Stimulated activated CD8-positive, alpha-beta memory T cell treated with anti-CD3 and anti-CD28 coated beads, Interleukin-4, amount 100 ng/mL, for 1 hour (primary cell): ENCODE results near the gene NMT1.
A peak's percentile ranks its signal among the peaks of the same experiment; 100 is the strongest.

Source experiments
- DNase-seq, 2 donors: peaks; one replicate each; pipeline ENCODE4 v3.0.0-alpha.2; 2020; ENCODE audit warnings: low read depth in 2 of 2, low spot score in 1 of 2

Gene NMT1

DNA sequence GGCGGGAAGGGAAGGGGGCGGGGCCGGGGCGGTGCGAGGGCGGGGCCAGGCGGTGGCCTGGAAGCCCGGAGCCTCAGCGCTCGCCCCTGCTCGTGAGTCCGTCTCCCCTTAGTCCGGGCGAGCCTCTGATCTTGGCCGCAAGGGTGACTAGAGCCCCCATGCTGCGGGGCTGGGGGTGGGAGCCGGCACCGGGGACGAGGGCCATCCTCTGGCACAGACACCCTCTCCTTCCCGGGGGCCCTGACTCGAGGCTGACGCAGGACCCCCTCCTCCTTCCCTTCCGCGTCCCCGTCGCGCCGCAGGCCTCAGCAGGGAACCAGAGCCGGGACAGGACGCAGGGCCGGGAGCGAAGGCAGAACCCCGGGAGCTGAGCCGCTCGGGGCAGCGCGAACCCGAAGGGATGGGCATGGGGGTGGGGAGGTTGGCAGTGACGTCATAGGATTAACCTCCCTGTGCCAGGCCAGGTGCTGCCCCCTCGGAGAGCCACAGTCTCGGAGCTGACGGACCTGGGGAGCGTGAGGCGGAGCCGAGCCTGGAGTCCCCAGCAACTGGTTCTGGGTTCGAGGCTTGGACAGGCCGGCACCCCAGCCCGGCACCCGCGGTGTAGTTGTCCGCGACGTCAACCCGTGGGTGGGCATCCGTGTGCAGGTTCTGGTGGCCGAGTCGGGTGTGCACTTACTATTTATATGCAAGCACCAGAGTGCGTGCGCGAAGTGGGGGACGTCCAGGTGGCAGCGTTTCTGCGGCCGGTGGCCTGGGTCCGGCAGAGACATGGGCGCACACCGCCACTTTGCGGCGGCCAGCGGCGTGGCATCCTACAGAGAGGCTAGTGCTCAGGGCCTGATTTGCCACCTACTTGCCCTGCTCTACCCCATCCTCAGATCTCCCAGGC lies 71.7 kb downstream of the NMT1 start:
- DNase-seq, result peak in 1 of 2 donors; percentile 49

DNA sequence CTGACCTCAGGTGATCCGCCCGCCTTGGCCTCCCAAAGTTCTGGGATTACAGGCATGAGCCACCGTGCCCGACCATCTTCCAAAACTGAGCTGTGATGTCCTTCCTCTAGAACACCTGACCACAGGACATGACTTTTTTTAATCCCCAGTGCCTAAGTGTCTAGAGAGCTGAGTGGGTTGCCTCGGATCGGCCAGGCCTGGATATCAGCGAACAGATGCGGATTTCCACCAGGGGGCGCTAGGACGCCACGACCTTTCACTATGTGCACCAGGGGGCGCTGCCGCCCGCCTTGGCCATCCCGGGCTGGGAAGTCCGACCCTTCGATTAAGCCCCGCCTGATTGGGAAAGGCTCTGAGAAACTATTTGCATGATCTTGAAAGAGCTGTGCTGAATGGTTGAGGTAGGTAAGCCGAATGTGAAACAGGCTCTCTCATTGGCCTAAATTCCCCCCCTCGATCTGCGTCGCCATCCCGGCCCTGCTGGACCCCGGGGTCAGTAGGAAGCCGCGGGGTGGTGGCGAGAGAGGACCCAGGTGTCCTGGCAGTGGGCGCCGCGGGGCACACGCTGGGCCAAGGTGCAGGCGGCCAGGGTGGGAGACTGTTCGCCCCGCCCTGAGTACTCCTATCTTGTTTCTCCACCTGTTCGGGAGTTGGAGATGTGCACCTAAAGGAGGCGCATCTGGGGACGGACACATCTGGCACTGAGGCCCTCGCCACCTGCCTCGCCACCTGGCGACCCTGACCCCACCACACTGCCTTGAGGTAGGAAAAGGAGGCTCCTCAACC lies 74.3 kb downstream of the NMT1 start, which contains the start of gene ACBD4:
ACBD4 (plus strand) TSS at position 496 of the 786 bp plus-strand sequence. CDS start 458 bp downstream, outside the sequence.
- DNase-seq, result peak; percentile 96

DNA sequence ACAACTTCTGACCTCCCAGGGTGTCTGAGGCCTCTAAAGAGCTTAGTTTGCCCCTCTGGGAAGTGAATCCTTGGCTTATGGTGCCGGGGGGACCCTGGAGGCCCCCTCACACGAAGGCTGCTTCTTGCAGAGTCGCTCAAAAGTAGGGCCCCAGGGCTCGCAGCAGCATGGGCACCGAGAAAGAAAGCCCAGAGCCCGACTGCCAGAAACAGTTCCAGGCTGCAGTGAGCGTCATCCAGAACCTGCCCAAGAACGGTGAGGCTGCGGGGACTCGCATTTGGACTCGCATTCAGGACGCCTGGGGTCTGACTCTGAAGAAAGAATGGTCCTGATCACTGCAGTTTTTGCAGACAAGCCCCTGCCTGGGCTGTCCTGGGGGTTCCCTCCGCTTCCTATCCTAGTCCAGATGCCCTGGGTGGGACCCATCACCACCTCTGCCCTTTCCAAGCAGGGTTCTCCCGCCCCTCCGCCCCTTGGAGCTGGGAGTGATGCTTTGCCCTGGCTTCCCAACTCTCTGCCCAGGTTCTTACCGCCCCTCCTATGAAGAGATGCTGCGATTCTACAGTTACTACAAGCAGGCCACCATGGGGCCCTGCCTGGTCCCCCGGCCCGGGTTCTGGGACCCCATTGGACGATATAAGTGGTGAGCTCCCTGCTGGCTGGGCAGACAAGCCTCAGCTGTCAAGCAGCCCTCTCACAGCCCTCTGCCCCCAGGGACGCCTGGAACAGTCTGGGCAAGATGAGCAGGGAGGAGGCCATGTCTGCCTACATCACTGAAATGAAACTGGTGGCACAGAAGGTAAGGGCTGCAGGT lies 75.1 kb downstream of the NMT1 start:
- no peak for DNase-seq

DNA sequence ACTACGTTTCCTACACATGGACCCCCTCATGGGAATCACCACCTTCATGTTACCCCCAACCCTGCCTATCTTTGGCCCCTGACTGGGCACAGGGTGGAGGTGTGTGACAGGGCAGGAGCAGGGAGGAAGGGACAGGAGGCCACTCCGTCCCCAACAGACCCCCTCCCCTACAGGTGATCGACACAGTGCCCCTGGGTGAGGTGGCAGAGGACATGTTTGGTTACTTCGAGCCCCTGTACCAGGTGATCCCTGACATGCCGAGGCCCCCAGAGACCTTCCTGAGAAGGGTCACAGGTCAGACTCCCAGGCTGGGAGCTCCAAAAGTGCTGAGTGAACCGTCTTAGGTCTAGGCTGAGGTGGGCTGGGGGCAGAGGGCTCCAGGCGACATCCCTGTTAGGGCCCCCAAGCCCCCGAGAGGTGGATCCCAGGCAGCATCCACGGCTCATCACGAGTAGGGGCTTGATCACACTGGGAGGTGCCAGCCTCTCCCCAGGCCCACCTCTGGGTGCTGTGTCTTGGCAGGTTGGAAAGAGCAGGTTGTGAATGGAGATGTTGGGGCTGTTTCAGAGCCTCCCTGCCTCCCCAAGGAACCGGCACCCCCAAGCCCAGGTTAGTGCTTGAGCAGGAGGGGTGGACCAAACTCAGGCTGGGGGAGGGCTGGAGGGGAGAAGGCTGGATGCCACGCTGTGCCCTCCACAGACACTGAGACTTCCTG lies 75.9 kb downstream of the NMT1 start:
- DNase-seq, result no peak

DNA sequence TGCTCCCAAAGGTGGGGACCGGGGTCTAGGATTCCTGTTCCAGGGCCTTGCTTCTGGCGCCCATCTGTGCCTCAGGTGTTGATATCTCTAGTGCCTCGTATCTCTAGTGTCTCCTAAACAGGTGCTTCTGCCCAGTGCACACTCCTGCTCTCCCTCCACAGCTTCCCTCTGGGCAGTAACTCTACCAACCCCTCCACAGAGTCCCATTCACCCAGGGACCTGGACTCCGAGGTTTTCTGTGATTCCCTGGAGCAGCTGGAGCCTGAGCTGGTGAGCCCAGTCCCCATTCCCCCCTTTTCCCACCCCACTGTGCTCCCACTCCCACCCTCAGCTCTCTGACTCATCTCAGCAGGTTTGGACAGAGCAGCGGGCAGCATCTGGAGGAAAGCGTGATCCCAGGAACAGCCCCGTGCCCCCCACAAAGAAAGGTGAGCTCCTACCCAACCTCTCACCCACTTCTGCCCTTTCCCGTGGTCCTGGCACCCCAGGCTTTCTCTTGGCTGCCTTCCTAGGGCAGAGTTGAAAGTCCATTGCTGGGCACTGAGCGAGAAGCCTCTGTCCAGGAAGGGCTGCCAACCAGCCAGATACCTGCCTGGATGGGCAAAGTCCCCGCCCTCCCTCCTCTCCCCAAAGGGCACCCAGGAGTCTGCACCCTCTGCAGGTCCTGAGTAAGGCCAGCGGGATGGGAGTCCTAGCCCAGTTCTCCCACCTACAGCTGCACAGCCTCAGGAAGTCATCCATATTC lies 76.6 kb downstream of the NMT1 start:
- no peak for DNase-seq

DNA sequence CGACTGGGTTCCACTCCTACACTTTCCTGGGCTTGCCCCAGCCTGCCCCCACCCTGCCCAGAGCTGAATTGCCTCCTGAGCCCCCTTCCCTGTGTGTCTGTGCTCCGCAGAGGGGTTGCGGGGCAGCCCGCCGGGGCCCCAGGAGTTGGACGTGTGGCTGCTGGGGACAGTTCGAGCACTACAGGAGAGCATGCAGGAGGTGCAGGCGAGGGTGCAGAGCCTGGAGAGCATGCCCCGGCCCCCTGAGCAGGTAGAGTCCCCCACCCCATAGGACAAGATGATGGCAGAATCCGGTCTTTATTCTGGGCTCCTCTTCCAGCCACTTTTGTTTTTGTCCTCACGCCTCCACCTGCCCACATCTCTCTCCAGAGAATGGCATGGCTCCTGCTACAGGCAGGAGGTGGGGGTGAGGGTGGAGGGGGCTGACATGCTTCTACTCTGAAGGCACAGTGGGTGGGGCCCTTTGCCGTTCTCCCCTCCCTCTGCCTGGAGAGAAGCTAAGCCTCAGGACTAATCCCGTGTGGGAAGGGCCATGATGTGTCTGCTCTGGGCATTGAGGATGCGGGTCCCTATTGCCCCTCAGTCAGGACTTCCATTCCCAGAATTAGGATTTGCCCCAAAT lies 77.9 kb downstream of the NMT1 start:
- DNase-seq, result no peak

DNA sequence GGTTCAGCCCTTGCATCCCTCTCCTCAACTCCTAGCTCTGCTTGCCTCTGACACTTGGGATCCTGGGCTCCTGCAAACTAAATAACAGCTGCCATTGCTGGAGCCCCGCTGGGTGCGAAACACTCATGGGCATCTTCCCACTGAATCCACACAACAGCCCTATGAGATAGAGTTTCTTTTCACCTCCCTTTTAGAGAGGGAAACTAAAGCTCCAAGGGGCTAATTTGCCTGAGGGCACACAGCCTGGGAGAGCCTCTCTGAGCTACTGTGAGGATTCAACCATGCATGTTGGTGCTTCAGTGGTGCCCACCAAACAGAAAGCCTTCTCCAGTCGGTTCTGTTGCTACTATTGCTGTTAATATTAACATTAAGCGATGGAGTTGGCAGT lies 78.4 kb downstream of the NMT1 start:
- DNase-seq, result no peak

DNA sequence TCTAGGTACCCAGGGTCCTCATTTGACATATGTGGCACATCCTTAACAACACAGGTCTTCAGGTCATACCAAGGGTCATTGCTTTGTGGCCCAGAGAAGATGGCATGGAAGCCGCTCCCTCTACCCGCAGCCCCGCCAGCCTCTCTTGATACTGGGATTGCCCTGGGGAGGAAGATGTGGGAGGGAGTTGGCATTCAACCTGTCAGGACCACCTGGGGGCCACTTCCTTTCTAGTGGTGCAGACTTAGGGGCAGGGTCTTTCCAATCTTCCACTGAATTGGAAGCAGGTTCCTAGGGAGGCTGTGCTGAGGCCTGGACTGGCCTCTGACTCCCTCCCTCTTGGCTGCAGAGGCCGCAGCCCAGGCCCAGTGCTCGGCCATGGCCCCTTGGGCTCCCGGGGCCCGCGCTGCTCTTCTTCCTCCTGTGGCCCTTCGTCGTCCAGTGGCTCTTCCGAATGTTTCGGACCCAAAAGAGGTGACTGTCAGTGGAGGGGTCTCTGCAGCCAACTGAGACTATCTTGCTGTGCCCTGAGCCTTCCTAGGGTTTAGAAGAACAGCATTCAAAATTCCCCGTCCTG lies 82.1 kb downstream of the NMT1 start:
- DNase-seq, result no peak

DNA sequence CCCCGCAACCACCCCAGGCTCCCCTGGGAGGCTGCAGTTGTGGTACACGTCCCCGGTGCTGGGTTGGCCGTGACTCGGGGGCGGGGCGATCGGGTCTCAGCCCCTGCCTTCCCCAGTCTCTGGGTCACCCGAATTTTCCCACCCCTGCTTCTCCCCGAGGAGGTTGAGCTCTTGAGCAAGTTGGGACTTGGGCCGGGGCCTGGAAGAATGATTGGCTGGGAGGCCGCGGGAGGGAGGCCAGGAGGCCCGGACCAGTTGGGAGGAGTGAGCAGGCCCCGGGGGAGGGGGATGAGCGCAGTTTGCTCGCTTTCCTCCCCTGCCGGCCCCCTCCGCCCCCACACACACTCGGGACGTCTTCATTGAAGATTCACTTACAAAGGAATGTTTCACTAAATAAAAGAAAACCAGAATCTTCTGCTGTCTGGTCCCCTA lies 82.7 kb downstream of the NMT1 start:
- no peak for DNase-seq

DNA sequence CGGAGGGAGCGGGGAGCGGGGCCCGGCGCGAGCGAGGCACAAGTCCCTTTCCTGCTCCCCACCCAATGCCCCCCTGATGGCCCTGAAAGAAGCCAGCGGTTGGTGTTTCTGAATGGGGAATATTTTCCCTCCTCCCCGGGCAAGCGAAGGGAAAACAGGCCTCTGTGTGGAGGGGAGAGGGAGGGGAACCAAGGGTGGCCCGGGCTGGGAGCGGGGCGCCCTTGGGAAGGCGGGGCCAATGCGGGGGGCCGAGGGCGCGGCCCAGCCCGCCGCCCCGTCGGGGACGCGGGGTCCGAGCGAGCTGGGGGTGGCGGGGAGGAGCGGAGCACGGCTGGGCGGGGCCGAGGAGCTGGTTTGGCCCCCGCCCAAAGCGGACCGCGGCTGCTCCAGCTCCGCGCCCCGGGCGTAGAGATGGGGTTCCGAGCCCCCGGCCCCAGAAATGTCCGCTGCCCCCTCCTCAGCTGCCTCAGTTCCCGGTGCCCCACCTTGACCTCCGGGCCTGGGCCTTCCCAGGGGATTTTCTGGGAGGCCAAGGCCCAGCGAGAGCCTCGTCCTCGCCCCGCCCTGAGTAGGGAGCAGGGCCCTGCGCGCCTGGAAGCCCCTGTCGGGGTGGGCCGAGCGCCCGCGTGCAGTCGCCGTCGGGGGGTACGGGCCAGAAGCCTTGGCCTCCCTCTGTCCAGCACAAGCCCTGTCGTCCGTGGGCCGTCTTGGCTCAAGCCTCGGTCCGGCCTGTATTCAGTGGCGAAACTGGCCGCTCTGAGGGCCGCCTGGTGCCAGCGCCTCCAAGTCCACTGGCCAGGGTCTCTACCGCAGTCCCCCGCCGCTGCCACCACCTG lies 83.3 kb downstream of the NMT1 start:
- no peak for DNase-seq

DNA sequence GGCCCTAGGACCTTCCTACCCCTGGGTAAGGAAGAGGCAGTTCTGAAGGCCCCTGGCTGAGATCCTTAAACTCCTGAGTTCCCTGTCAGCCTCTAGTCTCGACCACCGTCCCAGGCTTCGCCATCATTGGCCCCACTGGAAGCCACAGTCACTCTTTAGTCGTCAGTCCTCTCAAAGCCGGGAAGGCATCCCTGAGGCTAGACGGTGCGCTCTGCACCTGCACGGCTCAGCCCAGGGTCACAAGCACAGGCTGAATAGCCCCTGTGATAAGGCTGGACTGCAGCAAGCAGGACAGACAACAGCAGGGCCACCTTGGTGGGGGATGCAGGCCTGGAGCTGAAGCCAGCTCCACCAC lies 83.9 kb downstream of the NMT1 start:
- DNase-seq, result no peak

DNA sequence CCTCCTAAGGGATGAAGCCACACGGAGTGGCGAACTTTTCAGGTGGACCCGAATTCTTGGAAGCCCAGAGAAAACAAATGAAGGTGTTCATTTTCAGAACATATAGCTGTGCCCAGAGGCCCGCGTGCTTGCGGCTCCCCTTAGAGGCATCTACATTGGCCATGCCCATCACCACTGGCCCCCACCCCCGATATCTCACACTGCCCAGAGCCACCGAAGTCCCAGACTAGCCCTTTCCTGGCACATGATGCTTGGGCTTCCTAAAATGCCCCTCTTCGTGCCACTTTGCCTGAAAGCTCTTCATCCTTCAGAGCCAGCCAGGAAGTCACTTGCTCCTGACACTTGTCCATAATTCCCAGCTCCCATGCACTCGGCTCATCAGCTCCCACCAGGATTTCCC lies 85.0 kb downstream of the NMT1 start:
- no peak for DNase-seq

DNA sequence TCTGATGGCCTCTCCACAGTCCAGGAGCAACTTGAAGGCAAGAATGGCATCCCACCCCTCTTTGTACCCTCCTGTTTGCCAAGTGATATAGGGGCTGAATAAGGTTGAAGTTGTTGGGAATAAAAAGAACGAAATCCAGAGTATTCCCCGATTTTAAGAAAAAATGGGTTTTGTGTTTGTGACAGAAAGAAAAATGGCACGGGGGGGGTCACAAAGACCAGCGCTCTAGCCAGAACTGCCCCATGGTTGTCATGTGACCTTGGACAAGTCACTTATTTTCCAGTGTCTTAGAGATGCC lies 85.4 kb downstream of the NMT1 start:
- DNase-seq, result no peak

DNA sequence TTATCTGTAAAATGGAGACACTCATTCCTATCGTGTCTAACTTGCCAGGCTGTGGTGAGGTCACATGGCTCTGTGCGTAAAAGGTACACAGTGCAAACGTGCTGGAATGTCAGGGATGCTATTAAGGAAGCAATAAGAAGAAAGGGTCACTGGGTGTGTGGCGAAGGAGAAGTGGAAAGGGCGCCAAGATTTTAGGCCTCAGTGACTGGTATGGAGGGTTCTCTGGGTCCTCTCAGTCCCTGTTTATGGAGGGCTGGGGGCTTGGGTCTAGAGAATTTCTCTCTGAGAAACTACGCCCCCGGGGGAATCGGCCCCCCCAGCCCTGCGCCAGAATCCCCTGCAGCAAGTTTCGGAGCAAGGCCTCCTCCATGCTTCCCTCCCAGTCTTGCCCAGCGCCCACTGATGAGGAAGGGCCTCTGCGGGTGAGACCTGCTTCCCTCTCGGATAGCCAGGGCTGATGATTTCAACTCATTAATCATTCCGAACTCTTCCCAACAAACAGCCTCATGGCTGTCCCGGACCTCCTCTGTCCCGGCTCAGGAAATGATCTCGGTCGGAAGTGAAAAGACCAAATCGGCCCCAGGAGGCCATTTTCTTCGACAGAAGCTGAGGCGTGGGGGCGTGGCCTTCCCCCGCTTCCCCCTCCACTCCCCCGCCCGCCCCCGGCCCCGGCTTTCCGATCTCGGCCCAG lies 85.9 kb downstream of the NMT1 start:
- no peak for DNase-seq

DNA sequence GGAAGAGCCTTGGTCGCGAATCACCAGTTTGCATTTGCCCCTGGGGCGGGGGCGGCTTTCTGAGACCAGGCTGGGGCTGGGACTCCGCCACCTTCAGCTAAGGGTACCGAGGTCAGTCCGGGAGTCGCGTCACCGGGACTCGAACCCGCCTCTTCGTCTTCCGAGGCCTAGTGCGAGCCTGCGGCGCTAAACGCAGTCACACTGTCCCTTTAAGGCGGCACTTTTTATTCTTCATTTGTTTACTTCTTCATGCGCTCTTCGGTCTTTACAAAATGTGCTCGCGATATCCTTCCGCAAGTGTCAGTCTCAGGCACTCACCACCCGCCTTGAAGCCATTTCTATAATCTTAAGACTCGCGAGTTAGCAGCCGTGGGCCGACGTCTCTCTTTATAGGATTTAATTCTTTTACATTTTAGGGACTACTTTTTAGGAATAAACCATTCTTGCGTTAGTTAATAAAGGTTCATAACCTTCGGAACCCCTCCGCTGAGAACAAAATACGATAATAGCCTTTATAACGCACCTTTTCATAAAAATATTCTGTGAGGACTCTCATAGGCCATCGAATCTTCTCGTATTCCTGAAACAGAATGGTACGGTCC lies 86.6 kb downstream of the NMT1 start:
- peak in 1 of 2 donors; percentile 45 for DNase-seq

DNA sequence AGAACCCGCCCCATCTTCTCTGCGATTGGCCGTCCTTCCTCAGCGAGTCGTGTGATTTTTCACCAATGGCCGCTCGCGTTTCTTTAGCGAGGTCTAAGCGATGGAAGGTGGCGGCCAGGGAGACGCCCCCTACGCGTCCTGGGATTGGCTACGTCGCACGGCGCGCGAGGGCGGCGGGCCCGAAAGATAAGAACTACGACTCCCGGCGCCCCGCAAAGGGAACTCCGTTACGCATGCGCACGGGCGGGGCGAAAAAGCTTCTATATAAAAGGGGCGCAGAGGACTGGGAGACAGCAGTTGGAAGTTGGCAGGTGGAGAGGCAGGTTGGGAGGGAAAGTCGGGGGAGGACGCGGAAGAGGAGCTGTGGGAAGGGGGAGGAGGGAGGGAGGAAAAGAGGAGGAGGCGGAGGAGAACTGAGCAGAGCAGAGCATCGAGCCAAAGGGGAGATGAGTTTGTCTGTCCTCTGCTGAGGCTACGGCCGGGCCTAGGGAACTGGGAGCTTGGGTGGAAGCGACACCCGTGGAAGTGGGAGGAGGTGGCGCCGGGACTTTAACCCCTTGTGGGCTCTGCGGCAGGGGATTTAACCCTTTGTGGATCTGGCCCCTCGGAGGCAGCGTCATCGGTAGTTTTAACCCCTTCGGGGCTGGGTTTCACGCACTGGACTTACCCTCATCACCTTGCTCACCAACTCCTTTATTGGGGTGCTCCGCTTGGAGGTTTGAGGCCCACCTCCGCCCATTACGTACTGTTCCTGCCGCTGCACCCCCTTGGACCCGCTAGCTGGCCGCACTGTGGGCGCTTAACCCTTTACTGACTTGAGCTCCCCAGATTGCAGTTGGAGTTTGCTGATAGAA lies 87.3 kb downstream of the NMT1 start, which contains the start of gene HEXIM1:
HEXIM1 (plus strand) TSS at position 293 of the 854 bp plus-strand sequence. CDS start 716 bp downstream, outside the sequence.
- peak; percentile 96 to 99 for DNase-seq
